GM12878 (cell line): Measurements from ENCODE around the gene CRBN.

Source experiments
- E2F4 ChIP-seq: IDR thresholded peaks from 2 replicates; pipeline ENCODE4 v1.6.1; 2012; ENCODE audit warnings: low read depth, low read length, improper control_type of control experiment
- IKZF1 ChIP-seq: fragments of 450-650 bp; conservative IDR thresholded peaks from 2 replicates; pipeline ENCODE4 v1.6.1; 2017; ENCODE audit warnings: antibody characterized with exemption, mild to moderate bottlenecking
- JUNB ChIP-seq: IDR thresholded peaks from 2 replicates; pipeline ENCODE4 v1.6.1; 2016; ENCODE audit warnings: antibody characterized with exemption, mild to moderate bottlenecking
- KLF5 ChIP-seq: fragments of 450-650 bp; IDR thresholded peaks from 2 replicates; pipeline ENCODE4 v1.6.1; 2014; ENCODE audit warnings: mild to moderate bottlenecking; ENCODE audit not compliant: partially characterized antibody
- MAX ChIP-seq: IDR thresholded peaks from 2 replicates; pipeline ENCODE4 v1.6.1; 2012; ENCODE audit warnings: low read depth, low read length, improper control_type of control experiment
- MEF2A ChIP-seq: IDR thresholded peaks from 2 replicates; pipeline ENCODE4 v1.6.1; 2011; ENCODE audit warnings: low read depth, mild to moderate bottlenecking, low read length, moderate library complexity; ENCODE audit not compliant: insufficient read depth
- POLR2AphosphoS5 ChIP-seq: IDR thresholded peaks from 2 replicates; pipeline ENCODE4 v1.6.1; 2011; ENCODE audit warnings: mild to moderate bottlenecking, low read length, inconsistent platforms
- RAD21 ChIP-seq: IDR thresholded peaks from 2 replicates; pipeline ENCODE4 v1.6.1; 2011; ENCODE audit warnings: mild to moderate bottlenecking, low read depth, low read length, moderate library complexity; ENCODE audit not compliant: insufficient read depth
- STAT1 ChIP-seq: fragments of 450-650 bp; conservative IDR thresholded peaks from 2 replicates; pipeline ENCODE4 v1.6.1; 2014; ENCODE audit warnings: antibody characterized with exemption, mild to moderate bottlenecking
- ZNF274 ChIP-seq: IDR thresholded peaks from one replicate; pipeline ENCODE4 v1.8.0; 2011; ENCODE audit not compliant: insufficient read length, insufficient read depth
- TF ChIP-seq, protein P1 (sequence below), 3 experiments: IDR thresholded peaks in 2 of 3; conservative IDR thresholded peaks in 1 of 3; 2 replicates each; pipeline ENCODE4 v1.5.1; 2011; ENCODE audit warnings: low read depth in 3 of 3, low read length in 3 of 3, mild to moderate bottlenecking in 3 of 3, control low read depth in 2 of 3, moderate library complexity in 2 of 3, inconsistent platforms in 1 of 3, mixed read lengths in 1 of 3; ENCODE audit not compliant: control insufficient read depth in 2 of 3, insufficient read depth in 1 of 3; ENCODE audit errors: extremely low read depth in 1 of 3
- TF ChIP-seq, protein P2 (sequence below): IDR thresholded peaks from 2 replicates; pipeline ENCODE4 v1.6.1; 2012; ENCODE audit warnings: mild to moderate bottlenecking, low read depth, low read length

DNA sequence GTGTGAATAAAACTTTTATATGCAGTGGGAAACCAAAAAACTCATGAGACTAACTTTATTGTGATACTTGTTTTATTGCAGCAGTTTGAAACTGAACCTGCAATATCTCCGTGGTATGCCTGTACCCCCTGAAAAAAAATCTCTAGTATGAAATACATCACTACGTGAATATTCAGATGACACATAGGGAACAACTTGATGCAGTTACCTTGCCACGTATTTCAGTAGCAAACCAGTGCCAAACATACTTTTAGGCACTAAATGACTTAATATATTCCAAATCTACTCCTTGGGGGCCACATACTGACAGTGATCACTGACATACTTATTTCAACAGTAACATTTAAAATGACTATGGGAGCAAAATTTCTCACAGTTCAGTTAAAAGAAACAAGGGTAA lies 13.8 kb downstream of the CRBN start:
- TF ChIP-seq POLR2AphosphoS5 (no peak), RAD21 (no peak), IKZF1 (no peak), MEF2A (no peak), E2F4 (no peak), MAX (no peak), JUNB (no peak), KLF5 (no peak), STAT1 (no peak), ZNF274 (no peak)
- TF ChIP-seq, protein P1, sequence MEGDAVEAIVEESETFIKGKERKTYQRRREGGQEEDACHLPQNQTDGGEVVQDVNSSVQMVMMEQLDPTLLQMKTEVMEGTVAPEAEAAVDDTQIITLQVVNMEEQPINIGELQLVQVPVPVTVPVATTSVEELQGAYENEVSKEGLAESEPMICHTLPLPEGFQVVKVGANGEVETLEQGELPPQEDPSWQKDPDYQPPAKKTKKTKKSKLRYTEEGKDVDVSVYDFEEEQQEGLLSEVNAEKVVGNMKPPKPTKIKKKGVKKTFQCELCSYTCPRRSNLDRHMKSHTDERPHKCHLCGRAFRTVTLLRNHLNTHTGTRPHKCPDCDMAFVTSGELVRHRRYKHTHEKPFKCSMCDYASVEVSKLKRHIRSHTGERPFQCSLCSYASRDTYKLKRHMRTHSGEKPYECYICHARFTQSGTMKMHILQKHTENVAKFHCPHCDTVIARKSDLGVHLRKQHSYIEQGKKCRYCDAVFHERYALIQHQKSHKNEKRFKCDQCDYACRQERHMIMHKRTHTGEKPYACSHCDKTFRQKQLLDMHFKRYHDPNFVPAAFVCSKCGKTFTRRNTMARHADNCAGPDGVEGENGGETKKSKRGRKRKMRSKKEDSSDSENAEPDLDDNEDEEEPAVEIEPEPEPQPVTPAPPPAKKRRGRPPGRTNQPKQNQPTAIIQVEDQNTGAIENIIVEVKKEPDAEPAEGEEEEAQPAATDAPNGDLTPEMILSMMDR (IDR thresholded peaks at IDR 0.05 in 2 of 3, conservative IDR thresholded peaks at IDR 0.05 in 1 of 3; ENCODE audit: control insufficient read depth in 2 of 3, extremely low read depth in 1 of 3, insufficient read depth in 1 of 3, low read depth in 3 of 3, low read length in 3 of 3), result no peak
- TF ChIP-seq, protein P2, sequence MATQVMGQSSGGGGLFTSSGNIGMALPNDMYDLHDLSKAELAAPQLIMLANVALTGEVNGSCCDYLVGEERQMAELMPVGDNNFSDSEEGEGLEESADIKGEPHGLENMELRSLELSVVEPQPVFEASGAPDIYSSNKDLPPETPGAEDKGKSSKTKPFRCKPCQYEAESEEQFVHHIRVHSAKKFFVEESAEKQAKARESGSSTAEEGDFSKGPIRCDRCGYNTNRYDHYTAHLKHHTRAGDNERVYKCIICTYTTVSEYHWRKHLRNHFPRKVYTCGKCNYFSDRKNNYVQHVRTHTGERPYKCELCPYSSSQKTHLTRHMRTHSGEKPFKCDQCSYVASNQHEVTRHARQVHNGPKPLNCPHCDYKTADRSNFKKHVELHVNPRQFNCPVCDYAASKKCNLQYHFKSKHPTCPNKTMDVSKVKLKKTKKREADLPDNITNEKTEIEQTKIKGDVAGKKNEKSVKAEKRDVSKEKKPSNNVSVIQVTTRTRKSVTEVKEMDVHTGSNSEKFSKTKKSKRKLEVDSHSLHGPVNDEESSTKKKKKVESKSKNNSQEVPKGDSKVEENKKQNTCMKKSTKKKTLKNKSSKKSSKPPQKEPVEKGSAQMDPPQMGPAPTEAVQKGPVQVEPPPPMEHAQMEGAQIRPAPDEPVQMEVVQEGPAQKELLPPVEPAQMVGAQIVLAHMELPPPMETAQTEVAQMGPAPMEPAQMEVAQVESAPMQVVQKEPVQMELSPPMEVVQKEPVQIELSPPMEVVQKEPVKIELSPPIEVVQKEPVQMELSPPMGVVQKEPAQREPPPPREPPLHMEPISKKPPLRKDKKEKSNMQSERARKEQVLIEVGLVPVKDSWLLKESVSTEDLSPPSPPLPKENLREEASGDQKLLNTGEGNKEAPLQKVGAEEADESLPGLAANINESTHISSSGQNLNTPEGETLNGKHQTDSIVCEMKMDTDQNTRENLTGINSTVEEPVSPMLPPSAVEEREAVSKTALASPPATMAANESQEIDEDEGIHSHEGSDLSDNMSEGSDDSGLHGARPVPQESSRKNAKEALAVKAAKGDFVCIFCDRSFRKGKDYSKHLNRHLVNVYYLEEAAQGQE, result no peak
